ENCODE measurements around the gene SPDYE17.
"Not testable (repeated sequence)": the region's sequence is repeated elsewhere in the genome, so short reads cannot be mapped to it uniquely, and the experiment has no call there.

DNA sequence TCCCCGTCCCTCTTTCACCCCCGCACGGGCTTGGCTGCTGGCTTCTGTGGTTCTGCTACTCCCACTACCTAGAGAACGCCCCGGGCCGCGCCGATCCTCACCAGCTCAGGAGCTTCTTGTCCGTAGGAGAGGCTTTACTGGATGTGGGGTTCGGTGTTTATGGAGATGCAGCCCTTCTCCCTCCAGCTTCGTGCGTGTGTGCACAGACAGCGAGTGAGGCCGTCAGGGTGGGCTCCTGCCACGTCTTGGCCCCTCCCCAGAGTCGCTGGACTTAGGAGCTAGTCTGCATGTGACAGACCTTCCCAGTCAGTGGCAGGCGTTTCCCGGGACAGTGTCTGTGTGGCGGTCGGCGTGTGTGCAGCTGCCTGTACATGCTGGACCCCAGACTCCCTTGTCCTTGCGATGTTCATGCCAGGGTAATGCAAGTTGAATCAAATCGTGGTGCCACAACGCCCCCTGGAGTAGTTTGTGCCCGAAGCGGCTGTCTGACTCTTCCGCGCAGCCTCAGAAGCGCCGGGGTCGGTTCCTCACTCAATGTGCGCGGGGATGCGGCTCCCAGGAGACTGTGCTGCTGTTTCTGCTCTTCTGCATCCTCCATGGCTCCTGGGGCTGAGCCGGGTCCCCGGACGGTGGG is 32.6 kb downstream of the SPDYE17 start:
- TF ChIP-seq, protein P1, sequence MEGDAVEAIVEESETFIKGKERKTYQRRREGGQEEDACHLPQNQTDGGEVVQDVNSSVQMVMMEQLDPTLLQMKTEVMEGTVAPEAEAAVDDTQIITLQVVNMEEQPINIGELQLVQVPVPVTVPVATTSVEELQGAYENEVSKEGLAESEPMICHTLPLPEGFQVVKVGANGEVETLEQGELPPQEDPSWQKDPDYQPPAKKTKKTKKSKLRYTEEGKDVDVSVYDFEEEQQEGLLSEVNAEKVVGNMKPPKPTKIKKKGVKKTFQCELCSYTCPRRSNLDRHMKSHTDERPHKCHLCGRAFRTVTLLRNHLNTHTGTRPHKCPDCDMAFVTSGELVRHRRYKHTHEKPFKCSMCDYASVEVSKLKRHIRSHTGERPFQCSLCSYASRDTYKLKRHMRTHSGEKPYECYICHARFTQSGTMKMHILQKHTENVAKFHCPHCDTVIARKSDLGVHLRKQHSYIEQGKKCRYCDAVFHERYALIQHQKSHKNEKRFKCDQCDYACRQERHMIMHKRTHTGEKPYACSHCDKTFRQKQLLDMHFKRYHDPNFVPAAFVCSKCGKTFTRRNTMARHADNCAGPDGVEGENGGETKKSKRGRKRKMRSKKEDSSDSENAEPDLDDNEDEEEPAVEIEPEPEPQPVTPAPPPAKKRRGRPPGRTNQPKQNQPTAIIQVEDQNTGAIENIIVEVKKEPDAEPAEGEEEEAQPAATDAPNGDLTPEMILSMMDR (conservative IDR thresholded peaks at IDR 0.05; ENCODE audit: low read depth, low read length): not testable (repeated sequence)
- not testable (repeated sequence) for TF ChIP-seq EZH2 (IDR thresholded peaks at IDR 0.05; ENCODE audit: borderline replicate concordance, low read depth, low read length, poor library complexity, severe bottlenecking)

Data from A673 (cell line).